CD4-positive, alpha-beta T cell (primary cell): ENCODE measurements around the gene GLCCI1. TPM values are rescaled to one million over a fixed set of nuclear protein-coding genes. Genes with fewer than 3 reads are reported as not detected.

Experiments used
- ATAC-seq: fragments of 200-7000 bp; cut with Tn5 transposase; one replicate; pipeline ENCODE4 v1.10.0; 2022; ENCODE audit warnings: mild to moderate bottlenecking; ENCODE audit not compliant: poor library complexity
- CTCF ChIA-PET: fragments of 350-600 bp; sonication (Branson Sonifier 250); formaldehyde crosslinking; loops from one replicate; lab custom pipeline; 2021; ENCODE audit warnings: antibody characterized with exemption, inconsistent platforms; lab: Charles Lee
- POLR2A ChIA-PET: fragments of 350-600 bp; sonication (Branson Sonifier 250); formaldehyde crosslinking; loops from one replicate; lab custom pipeline; 2021; ENCODE audit warnings: antibody characterized with exemption, inconsistent platforms; lab: Charles Lee
- DNase-seq, 14 experiments: peaks; one replicate each; pipeline ENCODE4 v3.0.0-alpha.2; 2013 to 2020; ENCODE audit warnings: mixed read lengths in 2 of 14
- H3K27ac ChIP-seq, 2 donors: one replicate each; pipeline versions ENCODE4 v1.5.1 to v1.7.0; 2013; ENCODE audit warnings: low read length in 2 of 2, low read depth in 1 of 2, mild to moderate bottlenecking in 1 of 2
- H3K27me3 ChIP-seq, 2 experiments: 1 replicate in 1 of 2; 2 replicates in 1 of 2; pipeline versions ENCODE4 v1.6.1 to v1.7.0; 2013; ENCODE audit warnings: low read length in 2 of 2, control low read depth in 1 of 2, mild to moderate bottlenecking in 1 of 2, moderate library complexity in 1 of 2; ENCODE audit not compliant: insufficient read depth in 2 of 2, control insufficient read depth in 1 of 2
- H3K36me3 ChIP-seq: one replicate; pipeline ENCODE4 v1.6.1; 2013; ENCODE audit warnings: low read length, control low read depth; ENCODE audit not compliant: insufficient read depth
- H3K4me1 ChIP-seq: one replicate; pipeline ENCODE4 v1.6.1; 2013; ENCODE audit warnings: low read length, control low read depth; ENCODE audit not compliant: insufficient read depth
- H3K4me3 ChIP-seq: one replicate; pipeline ENCODE4 v1.5.1; 2013; ENCODE audit warnings: mild to moderate bottlenecking, low read length, moderate library complexity
- H3K9me3 ChIP-seq, 2 experiments: 1 replicate in 1 of 2; 2 replicates in 1 of 2; pipeline versions ENCODE4 v1.6.1 to v1.7.0; 2013; ENCODE audit warnings: low read length in 2 of 2, mild to moderate bottlenecking in 2 of 2, control low read depth in 1 of 2, moderate library complexity in 1 of 2; ENCODE audit not compliant: control insufficient read depth in 1 of 2, insufficient read depth in 1 of 2
- H3K27ac Mint-ChIP-seq: one replicate; pipeline ENCODE4 v1.8.0; 2020; ENCODE audit warnings: mixed read lengths
- H3K27me3 Mint-ChIP-seq: one replicate; pipeline ENCODE4 v1.8.0; 2021; ENCODE audit warnings: mixed read lengths
- H3K36me3 Mint-ChIP-seq: one replicate; pipeline ENCODE4 v1.8.0; 2021; ENCODE audit warnings: low read depth, mixed read lengths
- H3K4me1 Mint-ChIP-seq: one replicate; pipeline ENCODE4 v1.8.0; 2021; ENCODE audit warnings: low read depth, mixed read lengths
- H3K4me3 Mint-ChIP-seq: one replicate; pipeline ENCODE4 v1.8.0; 2020; ENCODE audit warnings: mild to moderate bottlenecking, mixed read lengths
- H3K9me3 Mint-ChIP-seq: one replicate; pipeline ENCODE4 v1.8.0; 2020; ENCODE audit warnings: mixed read lengths
- CTCF ChIP-seq: fragments of 200-600 bp; IDR thresholded peaks from one replicate; pipeline ENCODE4 v1.8.0; 2022; ENCODE audit warnings: antibody characterized with exemption, mild to moderate bottlenecking
- intact Hi-C, 2 experiments: fragments of 100-400 bp; cut with DNase I in 1 of 2; cut with micrococcal nuclease in 1 of 2; formaldehyde crosslinking; loops; one replicate each; pipeline versions ENCODE4 v1.15.1 to v1.9.0; 2023 to 2025; cut with DNase I, micrococcal nuclease
- total RNA-seq, 174 experiments: library from RNA in 2 of 174; stranded (reverse) in 2 of 174; gene quantifications; one replicate each; pipeline ENCODE4 v1.2.3 and lab custom pipeline; 2021 to 2026

The GLCCI1 gene
- total RNA-seq, 2 experiments from 2014 or later, result 22.2 to 22.3 TPM

DNA sequence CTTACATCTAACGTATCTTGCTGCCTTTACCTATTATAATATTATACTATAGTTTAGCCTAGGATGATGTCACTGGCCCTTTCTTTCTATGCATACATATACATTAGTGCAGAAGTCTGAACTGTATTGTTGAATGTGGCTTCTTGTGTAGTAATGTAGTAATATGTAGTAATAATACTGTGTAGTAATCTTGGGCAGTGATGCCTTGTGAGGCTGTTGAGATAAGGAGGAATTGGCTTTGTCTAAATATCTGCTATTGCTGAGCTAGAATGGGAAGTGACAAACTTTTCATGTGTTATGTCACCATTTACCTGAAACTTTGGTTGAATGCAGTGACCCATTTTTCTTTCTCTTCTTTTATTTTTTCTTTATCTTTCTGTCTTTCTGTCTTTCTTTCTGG is 11.0 kb downstream of the GLCCI1 start:
- POLR2A ChIA-PET, result interaction anchor here (0.6 to 4.0 kb wide), 5 partner anchors 9 to 26 kb away, joined by 4 to 21 read pairs (median 6); partner anchors contain the start of gene GLCCI1
- Mint-ChIP-seq H3K27me3 (no peaks in the 10 kb centered on the region), H3K4me1 (peaks cover 88% of the 10 kb centered on the region), H3K4me3 (no peak overlapping the region), H3K27ac (peak overlapping the region; percentile 67), H3K9me3 (no peaks in the 10 kb centered on the region), H3K36me3 (no peaks in the 10 kb centered on the region)
- H3K27ac ChIP-seq, result no peak overlapping the region
- H3K36me3 ChIP-seq, result no peaks in the 10 kb centered on the region
- no peaks in the 10 kb centered on the region for H3K9me3 ChIP-seq
- TF ChIP-seq CTCF, result no peak
- no peak for DNase-seq
- intact Hi-C loops, result loop anchor here (5.0 to 10.0 kb wide), 3 partner anchors 203 to 795 kb away; partner anchors contain the start of gene C1GALT1 (in 1 of the 2)
- no peak overlapping the region for H3K4me3 ChIP-seq
- CTCF ChIA-PET, result interaction anchor here (1.0 kb wide), 1 partner anchor 211 kb away, joined by 3 read pairs; no protein-coding TSS in a partner anchor
- ATAC-seq, result no peak
- no peaks in the 10 kb centered on the region for H3K27me3 ChIP-seq
- H3K4me1 ChIP-seq, result peaks cover 20% of the 10 kb centered on the region

DNA sequence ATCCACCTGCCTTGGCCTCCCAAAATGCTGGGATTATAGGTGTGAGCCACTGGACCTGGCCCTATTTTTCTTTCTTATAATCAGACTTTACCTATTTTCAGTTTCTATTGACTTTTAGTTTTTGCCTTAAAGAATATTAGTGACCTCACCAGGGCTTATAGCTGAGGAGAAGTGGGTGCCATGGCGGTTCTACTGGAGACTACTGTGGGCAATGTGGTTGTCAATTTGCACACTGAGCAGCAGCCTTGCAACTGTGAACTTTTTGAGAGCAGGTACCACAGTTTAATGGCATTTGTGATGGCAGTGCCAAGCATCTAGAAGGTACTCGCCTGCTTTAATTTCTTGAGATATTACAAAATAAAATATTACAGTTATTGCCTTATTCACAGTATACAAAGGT is 11.5 kb downstream of the GLCCI1 start:
- Mint-ChIP-seq H3K27ac (no peak overlapping the region), H3K9me3 (no peaks in the 10 kb centered on the region), H3K27me3 (no peaks in the 10 kb centered on the region), H3K4me1 (peaks cover 88% of the 10 kb centered on the region), H3K4me3 (no peak overlapping the region), H3K36me3 (no peaks in the 10 kb centered on the region)
- ATAC-seq, result no peak
- Histone ChIP-seq H3K9me3 (no peaks in the 10 kb centered on the region), H3K4me1 (peaks cover 20% of the 10 kb centered on the region), H3K36me3 (no peaks in the 10 kb centered on the region), H3K27me3 (no peaks in the 10 kb centered on the region), H3K4me3 (no peak overlapping the region), H3K27ac (no peak overlapping the region)
- intact Hi-C loops, result no loop called here
- ChIA-PET CTCF (interaction anchor here (1.6 kb wide), 1 partner anchor 9 kb away, joined by 4 read pairs; no protein-coding TSS in a partner anchor), POLR2A (interaction anchor here (1.6 to 1.9 kb wide), 2 partner anchors 9 to 10 kb away, joined by 5 to 11 read pairs; no protein-coding TSS in a partner anchor)
- TF ChIP-seq CTCF, result no peak
- DNase-seq, result no peak

GRCh38 chr7:7982904-7983303 is 14.3 kb downstream of the GLCCI1 start:
- POLR2A ChIA-PET, result interaction anchor here (0.9 to 1.8 kb wide), 4 partner anchors 13 to 38 kb away, joined by 3 to 8 read pairs (median 4); partner anchors contain the start of gene GLCCI1
- intact Hi-C loops, result no loop called here
- ATAC-seq, result no peak

More at GRCh38 chr7:7982904-7983303, 14.3 kb downstream of the GLCCI1 start:
- Mint-ChIP-seq H3K36me3 (no peaks in the 10 kb centered on the region), H3K9me3 (no peaks in the 10 kb centered on the region), H3K4me3 (no peak overlapping the region), H3K27me3 (no peaks in the 10 kb centered on the region), H3K27ac (no peak overlapping the region), H3K4me1 (peaks cover 85% of the 10 kb centered on the region)
- Histone ChIP-seq H3K27ac (no peak overlapping the region), H3K9me3 (no peaks in the 10 kb centered on the region), H3K4me1 (peaks cover 6% of the 10 kb centered on the region), H3K4me3 (no peak overlapping the region), H3K36me3 (no peaks in the 10 kb centered on the region), H3K27me3 (no peaks in the 10 kb centered on the region)
- DNase-seq, result no peak
- CTCF ChIA-PET, result no interaction called here
- no peak for TF ChIP-seq CTCF
